ENCODE results near the gene NRDE2. TPM values are rescaled to one million over a fixed set of nuclear protein-coding genes. Genes with fewer than 3 reads are reported as not detected.

NRDE2 gene
- total RNA-seq, 1 donor from 2014 or later: 20.8 TPM

- DNase-seq (ENCODE audit: low spot score): no peak
- H3K4me1 Mint-ChIP-seq (ENCODE audit: unreplicated experiment): peaks cover 8% of the 10 kb centered on the region
- H3K27me3 Mint-ChIP-seq (ENCODE audit: unreplicated experiment): peaks cover 1% of the 10 kb centered on the region
- H3K27ac Mint-ChIP-seq (ENCODE audit: unreplicated experiment): peak overlapping the region; percentile 67
- no peak for TF ChIP-seq CTCF (IDR thresholded peaks at IDR 0.05; ENCODE audit: unreplicated experiment)
- peaks cover 3% of the 10 kb centered on the region for H3K36me3 Mint-ChIP-seq (ENCODE audit: low read depth, unreplicated experiment)
- H3K4me3 Mint-ChIP-seq (ENCODE audit: unreplicated experiment): peak overlapping the region; percentile 88
- no peaks in the 10 kb centered on the region for H3K9me3 Mint-ChIP-seq (ENCODE audit: unreplicated experiment)
Measured at GRCh38 chr14:90330203-90331196, 1.2 kb downstream of the NRDE2 start.

GRCh38 chr14:90321891-90322290 lies 9.8 kb downstream of the NRDE2 start:
- H3K27me3 Mint-ChIP-seq (ENCODE audit: unreplicated experiment): no peaks in the 10 kb centered on the region
- DNase-seq (ENCODE audit: low spot score): no peak
- no peak overlapping the region for H3K4me3 Mint-ChIP-seq (ENCODE audit: unreplicated experiment)
- TF ChIP-seq CTCF (IDR thresholded peaks at IDR 0.05; ENCODE audit: unreplicated experiment): no peak
- H3K36me3 Mint-ChIP-seq (ENCODE audit: low read depth, unreplicated experiment): peaks cover 5% of the 10 kb centered on the region
- H3K4me1 Mint-ChIP-seq (ENCODE audit: unreplicated experiment): no peaks in the 10 kb centered on the region
- no peaks in the 10 kb centered on the region for H3K9me3 Mint-ChIP-seq (ENCODE audit: unreplicated experiment)
- H3K27ac Mint-ChIP-seq (ENCODE audit: unreplicated experiment): no peak overlapping the region

GRCh38 chr14:90319634-90320541 lies 11.9 kb downstream of the NRDE2 start:
- no peak for TF ChIP-seq CTCF (IDR thresholded peaks at IDR 0.05; ENCODE audit: unreplicated experiment)
- Mint-ChIP-seq H3K4me3 (ENCODE audit: unreplicated experiment) (no peak overlapping the region), H3K36me3 (ENCODE audit: low read depth, unreplicated experiment) (peaks cover 10% of the 10 kb centered on the region), H3K4me1 (ENCODE audit: unreplicated experiment) (no peaks in the 10 kb centered on the region), H3K9me3 (ENCODE audit: unreplicated experiment) (no peaks in the 10 kb centered on the region), H3K27me3 (ENCODE audit: unreplicated experiment) (no peaks in the 10 kb centered on the region), H3K27ac (ENCODE audit: unreplicated experiment) (no peak overlapping the region)
- no peak for DNase-seq (ENCODE audit: low spot score)

- Mint-ChIP-seq H3K27ac (ENCODE audit: unreplicated experiment) (no peak overlapping the region), H3K36me3 (ENCODE audit: low read depth, unreplicated experiment) (peaks cover 10% of the 10 kb centered on the region), H3K9me3 (ENCODE audit: unreplicated experiment) (no peaks in the 10 kb centered on the region), H3K4me3 (ENCODE audit: unreplicated experiment) (no peak overlapping the region), H3K4me1 (ENCODE audit: unreplicated experiment) (no peaks in the 10 kb centered on the region), H3K27me3 (ENCODE audit: unreplicated experiment) (no peaks in the 10 kb centered on the region)
- DNase-seq (ENCODE audit: low spot score): no peak
- no peak for TF ChIP-seq CTCF (IDR thresholded peaks at IDR 0.05; ENCODE audit: unreplicated experiment)
Measured at GRCh38 chr14:90319173-90319572, 12.6 kb downstream of the NRDE2 start.

All from endothelial cell (in vitro differentiated cells).